Stomach (tissue), 4 donors: Measurements from ENCODE around the gene GOLGA2.

ENCODE experiments used
- POLR2A ChIP-seq, 4 donors: fragments of 450-650 bp; IDR thresholded peaks; one replicate each; pipeline ENCODE4 v1.6.1; 2016; ENCODE audit warnings: antibody characterized with exemption in 4 of 4, control low read depth in 2 of 4, mild to moderate bottlenecking in 1 of 4, moderate library complexity in 1 of 4
- POLR2AphosphoS5 ChIP-seq, 3 donors: sonication (generic); formaldehyde crosslinking; IDR thresholded peaks; one replicate each; pipeline ENCODE4 v1.6.1; 2016; ENCODE audit warnings: antibody characterized with exemption in 3 of 3
- TF ChIP-seq, protein P1 (sequence below), 7 experiments: fragments of 450-650 bp in 4 of 7; fragments of 200-600 bp in 3 of 7; sonication (generic) in 3 of 7; IDR thresholded peaks; one replicate each; pipeline ENCODE4 v1.5.1; 2016 to 2019; ENCODE audit warnings: antibody characterized with exemption in 7 of 7, control low read depth in 2 of 7, mild to moderate bottlenecking in 1 of 7

DNA sequence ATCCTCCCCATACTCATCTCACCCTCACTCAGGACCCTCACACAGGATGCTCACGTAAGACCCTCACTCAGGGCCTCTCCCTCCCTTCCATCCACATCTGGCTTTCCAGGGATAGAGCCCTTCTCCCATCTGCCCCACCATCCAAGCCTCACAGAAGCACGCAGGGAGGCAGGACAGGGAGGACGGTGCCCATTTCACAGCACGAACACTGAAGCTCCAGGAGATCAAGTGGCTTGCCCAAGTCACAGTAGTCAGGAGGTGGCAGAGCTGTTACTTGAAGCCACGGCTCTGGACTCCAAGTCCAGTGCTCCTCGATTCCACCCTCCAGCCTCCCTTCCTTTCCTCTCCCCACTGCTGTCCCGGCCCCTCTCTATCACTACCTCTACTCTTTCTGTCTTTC is 50.9 kb downstream of the GOLGA2 start:
- TF ChIP-seq, protein P1, sequence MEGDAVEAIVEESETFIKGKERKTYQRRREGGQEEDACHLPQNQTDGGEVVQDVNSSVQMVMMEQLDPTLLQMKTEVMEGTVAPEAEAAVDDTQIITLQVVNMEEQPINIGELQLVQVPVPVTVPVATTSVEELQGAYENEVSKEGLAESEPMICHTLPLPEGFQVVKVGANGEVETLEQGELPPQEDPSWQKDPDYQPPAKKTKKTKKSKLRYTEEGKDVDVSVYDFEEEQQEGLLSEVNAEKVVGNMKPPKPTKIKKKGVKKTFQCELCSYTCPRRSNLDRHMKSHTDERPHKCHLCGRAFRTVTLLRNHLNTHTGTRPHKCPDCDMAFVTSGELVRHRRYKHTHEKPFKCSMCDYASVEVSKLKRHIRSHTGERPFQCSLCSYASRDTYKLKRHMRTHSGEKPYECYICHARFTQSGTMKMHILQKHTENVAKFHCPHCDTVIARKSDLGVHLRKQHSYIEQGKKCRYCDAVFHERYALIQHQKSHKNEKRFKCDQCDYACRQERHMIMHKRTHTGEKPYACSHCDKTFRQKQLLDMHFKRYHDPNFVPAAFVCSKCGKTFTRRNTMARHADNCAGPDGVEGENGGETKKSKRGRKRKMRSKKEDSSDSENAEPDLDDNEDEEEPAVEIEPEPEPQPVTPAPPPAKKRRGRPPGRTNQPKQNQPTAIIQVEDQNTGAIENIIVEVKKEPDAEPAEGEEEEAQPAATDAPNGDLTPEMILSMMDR (IDR thresholded peaks at IDR 0.05): no peak
- no peak for TF ChIP-seq POLR2A (IDR thresholded peaks at IDR 0.05)
- TF ChIP-seq POLR2AphosphoS5 (IDR thresholded peaks at IDR 0.05): no peak
